Measurements from ENCODE around the gene ARPC5. TPM values are rescaled to one million over a fixed set of nuclear protein-coding genes. Genes with fewer than 3 reads are reported as not detected.

ARPC5 gene
- total and polyA plus RNA-seq, 2 donors (not counting 1 experiment from before 2014, with no cell fraction given) = 28.3 to 103 TPM

DNA sequence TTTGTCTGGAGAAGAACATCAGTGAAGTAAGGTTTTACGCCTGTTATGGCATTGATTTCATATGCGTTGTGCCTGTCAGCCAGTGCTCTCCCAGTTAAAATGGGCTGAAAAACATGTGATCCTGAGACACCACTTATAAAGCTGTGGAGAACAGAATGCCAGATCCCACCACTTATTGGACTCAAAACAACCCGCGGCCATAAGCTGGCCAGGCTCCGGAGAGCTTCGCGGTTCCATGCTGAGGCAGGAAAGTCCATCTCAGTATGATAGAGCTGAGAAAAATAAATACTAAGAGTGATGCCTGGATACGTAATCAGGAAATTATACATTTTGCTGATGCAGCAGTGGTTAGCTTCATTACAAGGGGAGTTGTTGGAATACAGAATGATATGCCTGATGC is 12.5 kb upstream of the ARPC5 start:
- POLR2A ChIA-PET = no interaction called here
- H3K4me2 ChIP-seq (replicated peaks; ENCODE audit: low read depth, low read length, poor library complexity, severe bottlenecking) = no peak overlapping the region
- H3K4me3 Mint-ChIP-seq = no peak overlapping the region

DNA sequence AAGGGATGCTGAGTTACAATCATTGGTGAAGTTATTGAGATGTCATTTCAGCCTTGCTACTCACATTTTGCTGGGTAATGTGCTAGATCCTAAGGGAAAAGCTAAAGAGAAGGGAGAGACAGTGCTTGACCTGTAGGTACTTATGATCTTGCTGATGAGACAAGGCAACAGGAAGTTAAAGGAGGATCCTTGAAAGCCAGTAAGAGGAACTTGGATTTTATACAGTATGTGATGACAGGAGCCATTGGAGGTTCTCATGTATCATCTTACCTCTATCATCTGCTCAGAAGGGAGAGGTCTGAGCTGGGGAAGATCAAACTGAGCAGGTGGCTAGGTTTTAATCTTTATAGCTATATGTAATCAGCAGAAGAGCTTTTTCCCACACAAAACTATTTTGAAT is 11.2 kb upstream of the ARPC5 start:
- Mint-ChIP-seq H3K9me3 (ENCODE audit: insufficient read depth) (no peaks in the 10 kb centered on the region), H3K27ac (no peak overlapping the region), H3K27me3 (peaks cover 31% of the 10 kb centered on the region), H3K4me3 (no peak overlapping the region), H3K4me1 (no peaks in the 10 kb centered on the region)
- CTCF ChIA-PET = interaction anchor here (1.1 to 2.1 kb wide), 2 partner anchors 9 to 38 kb away, joined by 3 to 13 read pairs; no protein-coding TSS in a partner anchor
- TF ChIP-seq EZH2 (IDR thresholded peaks at IDR 0.05; ENCODE audit: borderline replicate concordance, insufficient read depth, low read depth, low read length, poor library complexity, severe bottlenecking) = no peak
- TF ChIP-seq, protein P1, sequence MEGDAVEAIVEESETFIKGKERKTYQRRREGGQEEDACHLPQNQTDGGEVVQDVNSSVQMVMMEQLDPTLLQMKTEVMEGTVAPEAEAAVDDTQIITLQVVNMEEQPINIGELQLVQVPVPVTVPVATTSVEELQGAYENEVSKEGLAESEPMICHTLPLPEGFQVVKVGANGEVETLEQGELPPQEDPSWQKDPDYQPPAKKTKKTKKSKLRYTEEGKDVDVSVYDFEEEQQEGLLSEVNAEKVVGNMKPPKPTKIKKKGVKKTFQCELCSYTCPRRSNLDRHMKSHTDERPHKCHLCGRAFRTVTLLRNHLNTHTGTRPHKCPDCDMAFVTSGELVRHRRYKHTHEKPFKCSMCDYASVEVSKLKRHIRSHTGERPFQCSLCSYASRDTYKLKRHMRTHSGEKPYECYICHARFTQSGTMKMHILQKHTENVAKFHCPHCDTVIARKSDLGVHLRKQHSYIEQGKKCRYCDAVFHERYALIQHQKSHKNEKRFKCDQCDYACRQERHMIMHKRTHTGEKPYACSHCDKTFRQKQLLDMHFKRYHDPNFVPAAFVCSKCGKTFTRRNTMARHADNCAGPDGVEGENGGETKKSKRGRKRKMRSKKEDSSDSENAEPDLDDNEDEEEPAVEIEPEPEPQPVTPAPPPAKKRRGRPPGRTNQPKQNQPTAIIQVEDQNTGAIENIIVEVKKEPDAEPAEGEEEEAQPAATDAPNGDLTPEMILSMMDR (IDR thresholded peaks at IDR 0.05) = no peak
- Histone ChIP-seq H3K36me3 (replicated peaks in 1 of 2; ENCODE audit: control extremely low read depth in 1 of 2, control insufficient read depth in 1 of 2, extremely low read depth in 1 of 2, insufficient read depth in 2 of 2, low read length in 1 of 2) (no peaks in the 10 kb centered on the region), H2AFZ (ENCODE audit: insufficient read depth, low read depth, low read length, poor library complexity, severe bottlenecking) (no peak overlapping the region), H3K9me3 (ENCODE audit: control extremely low read depth in 1 of 3, control insufficient read depth in 2 of 3, insufficient read depth in 1 of 3, low read length in 2 of 3) (no peaks in the 10 kb centered on the region), H3K79me2 (ENCODE audit: control insufficient read depth, insufficient read depth, low read length) (no peaks in the 10 kb centered on the region), H3K4me1 (ENCODE audit: control insufficient read depth in 2 of 2, insufficient read depth in 2 of 2, low read length in 2 of 2) (no peaks in the 10 kb centered on the region), H3K4me3 (ENCODE audit: control extremely low read depth in 1 of 5, extremely low read depth in 1 of 5, insufficient read depth in 1 of 5, low read depth in 2 of 5, low read length in 4 of 5) (no peak overlapping the region), H3K9ac (ENCODE audit: low read length) (no peak overlapping the region), H3K4me2 (replicated peaks; ENCODE audit: low read depth, low read length, poor library complexity, severe bottlenecking) (no peak overlapping the region), H3K27ac (ENCODE audit: low read length in 2 of 2) (no peak overlapping the region), H3K27me3 (replicated peaks in 1 of 4; ENCODE audit: control extremely low read depth in 1 of 4, control insufficient read depth in 3 of 4, insufficient read depth in 4 of 4, low read length in 3 of 4) (no peaks in the 10 kb centered on the region), H4K20me1 (ENCODE audit: control insufficient read depth, insufficient read depth, low read length, poor library complexity, severe bottlenecking) (no peaks in the 10 kb centered on the region)
- ATAC-seq (ENCODE audit: low read depth) = no peak
- DNase-seq = no peak
- POLR2A ChIA-PET = no interaction called here
- intact Hi-C loops (cut with micrococcal nuclease) = no loop called here

More for the DNA sequence above, 12.5 kb upstream of the ARPC5 start:
- no peaks in the 10 kb centered on the region for H3K27me3 ChIP-seq (replicated peaks in 1 of 4; ENCODE audit: control extremely low read depth in 1 of 4, control insufficient read depth in 3 of 4, insufficient read depth in 4 of 4, low read length in 3 of 4)
- intact Hi-C loops (cut with micrococcal nuclease) = no loop called here
- ATAC-seq (ENCODE audit: low read depth) (no peak), DNase-seq (no peak)
- H4K20me1 ChIP-seq (ENCODE audit: control insufficient read depth, insufficient read depth, low read length, poor library complexity, severe bottlenecking) = no peaks in the 10 kb centered on the region
- no peak overlapping the region for H3K27ac ChIP-seq (ENCODE audit: low read length in 2 of 2)
- Mint-ChIP-seq H3K27ac (no peak overlapping the region), H3K27me3 (peaks cover 31% of the 10 kb centered on the region), H3K9me3 (ENCODE audit: insufficient read depth) (no peaks in the 10 kb centered on the region), H3K4me1 (no peaks in the 10 kb centered on the region)
- H3K9me3 ChIP-seq (ENCODE audit: control extremely low read depth in 1 of 3, control insufficient read depth in 2 of 3, insufficient read depth in 1 of 3, low read length in 2 of 3) = no peaks in the 10 kb centered on the region
- no peak overlapping the region for H2AFZ ChIP-seq (ENCODE audit: insufficient read depth, low read depth, low read length, poor library complexity, severe bottlenecking)
- H3K79me2 ChIP-seq (ENCODE audit: control insufficient read depth, insufficient read depth, low read length) = no peaks in the 10 kb centered on the region
- no peak overlapping the region for H3K4me3 ChIP-seq (ENCODE audit: control extremely low read depth in 1 of 5, extremely low read depth in 1 of 5, insufficient read depth in 1 of 5, low read depth in 2 of 5, low read length in 4 of 5)
- no peaks in the 10 kb centered on the region for H3K36me3 ChIP-seq (replicated peaks in 1 of 2; ENCODE audit: control extremely low read depth in 1 of 2, control insufficient read depth in 1 of 2, extremely low read depth in 1 of 2, insufficient read depth in 2 of 2, low read length in 1 of 2)
- no peak for TF ChIP-seq EZH2 (IDR thresholded peaks at IDR 0.05; ENCODE audit: borderline replicate concordance, insufficient read depth, low read depth, low read length, poor library complexity, severe bottlenecking)
- TF ChIP-seq, protein P1 (IDR thresholded peaks at IDR 0.05) = no peak
- no peaks in the 10 kb centered on the region for H3K4me1 ChIP-seq (ENCODE audit: control insufficient read depth in 2 of 2, insufficient read depth in 2 of 2, low read length in 2 of 2)
- 88% methylated on average over 3 of the region's 8 CpGs for WGBS (ENCODE audit: insufficient coverage)
- H3K9ac ChIP-seq (ENCODE audit: low read length) = no peak overlapping the region
- CTCF ChIA-PET = interaction anchor here (2.1 to 3.1 kb wide), 2 partner anchors 8 to 268 kb away, joined by 13 to 14 read pairs; no protein-coding TSS in a partner anchor
